Peyer's patch (tissue), 4 donors: ENCODE data around the gene PPP1CC.

Source experiments
- POLR2A ChIP-seq, 2 donors: fragments of 450-650 bp; IDR thresholded peaks; one replicate each; pipeline ENCODE4 v1.5.1; 2017; ENCODE audit warnings: antibody characterized with exemption in 2 of 2, mild to moderate bottlenecking in 2 of 2, moderate library complexity in 2 of 2
- TF ChIP-seq, protein P1 (sequence below), 6 experiments: fragments of 450-650 bp in 4 of 6; fragments of 200-600 bp in 2 of 6; sonication (generic) in 1 of 6; IDR thresholded peaks; one replicate each; pipeline ENCODE4 v1.5.1; 2017 to 2019; ENCODE audit warnings: antibody characterized with exemption in 6 of 6, mild to moderate bottlenecking in 3 of 6, moderate library complexity in 1 of 6

- TF ChIP-seq, protein P1, sequence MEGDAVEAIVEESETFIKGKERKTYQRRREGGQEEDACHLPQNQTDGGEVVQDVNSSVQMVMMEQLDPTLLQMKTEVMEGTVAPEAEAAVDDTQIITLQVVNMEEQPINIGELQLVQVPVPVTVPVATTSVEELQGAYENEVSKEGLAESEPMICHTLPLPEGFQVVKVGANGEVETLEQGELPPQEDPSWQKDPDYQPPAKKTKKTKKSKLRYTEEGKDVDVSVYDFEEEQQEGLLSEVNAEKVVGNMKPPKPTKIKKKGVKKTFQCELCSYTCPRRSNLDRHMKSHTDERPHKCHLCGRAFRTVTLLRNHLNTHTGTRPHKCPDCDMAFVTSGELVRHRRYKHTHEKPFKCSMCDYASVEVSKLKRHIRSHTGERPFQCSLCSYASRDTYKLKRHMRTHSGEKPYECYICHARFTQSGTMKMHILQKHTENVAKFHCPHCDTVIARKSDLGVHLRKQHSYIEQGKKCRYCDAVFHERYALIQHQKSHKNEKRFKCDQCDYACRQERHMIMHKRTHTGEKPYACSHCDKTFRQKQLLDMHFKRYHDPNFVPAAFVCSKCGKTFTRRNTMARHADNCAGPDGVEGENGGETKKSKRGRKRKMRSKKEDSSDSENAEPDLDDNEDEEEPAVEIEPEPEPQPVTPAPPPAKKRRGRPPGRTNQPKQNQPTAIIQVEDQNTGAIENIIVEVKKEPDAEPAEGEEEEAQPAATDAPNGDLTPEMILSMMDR (IDR thresholded peaks at IDR 0.05) = no peak
- TF ChIP-seq POLR2A (IDR thresholded peaks at IDR 0.05) = no peak
These were observed 9.5 kb downstream of the PPP1CC start for GRCh38 chr12:110733089-110733715.
